H1 (cell line): ENCODE data around the gene DENND2A. TPM values are rescaled to one million over a fixed set of nuclear protein-coding genes. Genes with fewer than 3 reads are reported as not detected.

Experiments used
- BCL11A ChIP-seq, 2 experiments: IDR thresholded peaks; one replicate each; pipeline ENCODE4 v1.6.1; 2011; ENCODE audit warnings: low read depth in 2 of 2, low read length in 2 of 2, mild to moderate bottlenecking in 2 of 2
- CHD7 ChIP-seq: fragments of 300-600 bp; sonication (generic); IDR thresholded peaks from 2 replicates; pipeline ENCODE4 v1.7.1; 2012; ENCODE audit warnings: low read length, moderate library complexity, mild to moderate bottlenecking, inconsistent platforms; ENCODE audit not compliant: insufficient replicate concordance
- E2F6 ChIP-seq: IDR thresholded peaks from 2 replicates; pipeline ENCODE4 v1.6.1; 2012; ENCODE audit warnings: inconsistent platforms
- EGR1 ChIP-seq: IDR thresholded peaks from 2 replicates; pipeline ENCODE4 v1.6.1; 2011; ENCODE audit warnings: low read depth, low read length, borderline replicate concordance
- MAX ChIP-seq: IDR thresholded peaks from 2 replicates; pipeline ENCODE4 v1.6.1; 2012; ENCODE audit warnings: inconsistent platforms
- SRF ChIP-seq: IDR thresholded peaks from 2 replicates; pipeline ENCODE4 v1.6.1; 2011; ENCODE audit warnings: mild to moderate bottlenecking, low read depth, low read length, moderate library complexity
- polyA plus RNA-seq, 7 experiments: library from polyadenylated mRNA; depleted of rRNA in 3 of 7; stranded (reverse) in 5 of 7; unstranded in 2 of 7; fragments of >200 nt in 5 of 7; fragments of 200-250 nt in 2 of 7; gene quantifications; 1 replicate in 5 of 7; 2 replicates in 1 of 7; 4 replicates in 1 of 7; pipeline versions ENCODE4 v1.2.1 to v1.2.3, GENCODE V29; 2011 to 2013; ENCODE audit warnings: missing spikeins in 2 of 7, mixed read lengths in 2 of 7
- total RNA-seq: library from RNA; stranded (reverse); fragmentation: NEBNext Ultra II Directional; extraction: Animal tissue kit (Norgen Biotek cat#: 25700); gene quantifications from 2 replicates; pipeline ENCODE4 v1.2.1, GENCODE V29; 2021

The DENND2A gene
- total and polyA plus RNA-seq, 2 of the 8 experiments (the other 6 are each of a cell fraction or from before 2014, with no cell fraction given) = 5.0 to 13.0 TPM

- TF ChIP-seq CHD7 = no peak
- no peak for TF ChIP-seq EGR1
- no peak for TF ChIP-seq E2F6
- TF ChIP-seq MAX = no peak
- no peak for TF ChIP-seq BCL11A (IDR thresholded peaks at IDR 0.05; ENCODE audit: low read depth in 2 of 2, low read length in 2 of 2)
- no peak for TF ChIP-seq SRF
Observed at GRCh38 chr7:140655511-140656408, 15.1 kb upstream of the DENND2A start (continued).
